ENCODE results near the gene MAGEB17.

Gene MAGEB17

DNA sequence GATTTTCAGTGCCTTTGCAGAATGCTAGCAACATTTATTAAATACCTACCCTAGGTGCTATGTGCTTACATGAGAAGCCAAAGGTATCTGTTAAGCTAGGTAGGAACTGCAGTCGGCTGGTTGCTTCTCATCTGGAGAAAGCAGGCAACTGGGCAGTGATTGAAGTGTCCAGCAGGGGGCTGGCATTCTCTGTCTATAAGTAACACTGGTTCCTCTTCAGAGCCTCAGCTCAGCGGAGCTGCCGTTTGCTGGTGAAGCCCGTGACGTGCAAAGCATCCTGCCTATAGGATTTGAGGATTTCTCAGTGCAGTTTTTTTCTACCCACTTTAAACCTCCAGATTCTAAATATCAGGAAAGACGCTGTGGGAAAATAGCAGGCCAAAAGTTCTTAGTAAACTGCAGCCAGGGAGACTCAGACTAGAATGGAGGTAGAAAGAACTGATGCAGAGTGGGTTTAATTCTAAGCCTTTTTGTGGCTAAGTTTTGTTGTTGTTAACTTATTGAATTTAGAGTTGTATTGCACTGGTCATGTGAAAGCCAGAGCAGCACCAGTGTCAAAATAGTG is 44.0 kb upstream of the MAGEB17 start, which contains the start of gene GRPR:
Gene GRPR, plus strand, starts transcription at position 344 of the 565 bp plus-strand sequence. CDS start 389 bp downstream, outside the sequence.
- Histone ChIP-seq H4K20me1 (ENCODE audit: control insufficient read depth, insufficient read depth, low read depth, low read length) (no peaks in the 10 kb centered on the region), H3K79me2 (ENCODE audit: control insufficient read depth, low read length) (no peaks in the 10 kb centered on the region), H3F3A (ENCODE audit: control insufficient read depth, insufficient read depth) (no peaks in the 10 kb centered on the region), H3K27me3 (ENCODE audit: control insufficient read depth, low read length) (no peaks in the 10 kb centered on the region), H3K27ac (ENCODE audit: low read depth, low read length) (no peak within 1 kb of the TSS), H3K9me3 (ENCODE audit: control insufficient read depth, insufficient read depth, low read length) (no peaks in the 10 kb centered on the region), H3K4me3 (ENCODE audit: low read length) (no peak within 1 kb of the TSS), H3K36me3 (ENCODE audit: control insufficient read depth, low read length) (no peaks in the 10 kb centered on the region), H3K9me2 (replicated peaks; ENCODE audit: control insufficient read depth, low read length) (no peaks in the 10 kb centered on the region), H3K4me1 (ENCODE audit: control insufficient read depth, low read length) (peaks cover 33% of the 10 kb centered on the region), H3K4me2 (ENCODE audit: low read length) (no peak within 1 kb of the TSS)
- no peak for TF ChIP-seq EZH2phosphoT487 (IDR thresholded peaks at IDR 0.05; ENCODE audit: borderline replicate concordance, low read length)
- TF ChIP-seq, protein P1, sequence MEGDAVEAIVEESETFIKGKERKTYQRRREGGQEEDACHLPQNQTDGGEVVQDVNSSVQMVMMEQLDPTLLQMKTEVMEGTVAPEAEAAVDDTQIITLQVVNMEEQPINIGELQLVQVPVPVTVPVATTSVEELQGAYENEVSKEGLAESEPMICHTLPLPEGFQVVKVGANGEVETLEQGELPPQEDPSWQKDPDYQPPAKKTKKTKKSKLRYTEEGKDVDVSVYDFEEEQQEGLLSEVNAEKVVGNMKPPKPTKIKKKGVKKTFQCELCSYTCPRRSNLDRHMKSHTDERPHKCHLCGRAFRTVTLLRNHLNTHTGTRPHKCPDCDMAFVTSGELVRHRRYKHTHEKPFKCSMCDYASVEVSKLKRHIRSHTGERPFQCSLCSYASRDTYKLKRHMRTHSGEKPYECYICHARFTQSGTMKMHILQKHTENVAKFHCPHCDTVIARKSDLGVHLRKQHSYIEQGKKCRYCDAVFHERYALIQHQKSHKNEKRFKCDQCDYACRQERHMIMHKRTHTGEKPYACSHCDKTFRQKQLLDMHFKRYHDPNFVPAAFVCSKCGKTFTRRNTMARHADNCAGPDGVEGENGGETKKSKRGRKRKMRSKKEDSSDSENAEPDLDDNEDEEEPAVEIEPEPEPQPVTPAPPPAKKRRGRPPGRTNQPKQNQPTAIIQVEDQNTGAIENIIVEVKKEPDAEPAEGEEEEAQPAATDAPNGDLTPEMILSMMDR (IDR thresholded peaks at IDR 0.05; ENCODE audit: low read depth, low read length, poor library complexity, severe bottlenecking): peak; percentile 73

DNA sequence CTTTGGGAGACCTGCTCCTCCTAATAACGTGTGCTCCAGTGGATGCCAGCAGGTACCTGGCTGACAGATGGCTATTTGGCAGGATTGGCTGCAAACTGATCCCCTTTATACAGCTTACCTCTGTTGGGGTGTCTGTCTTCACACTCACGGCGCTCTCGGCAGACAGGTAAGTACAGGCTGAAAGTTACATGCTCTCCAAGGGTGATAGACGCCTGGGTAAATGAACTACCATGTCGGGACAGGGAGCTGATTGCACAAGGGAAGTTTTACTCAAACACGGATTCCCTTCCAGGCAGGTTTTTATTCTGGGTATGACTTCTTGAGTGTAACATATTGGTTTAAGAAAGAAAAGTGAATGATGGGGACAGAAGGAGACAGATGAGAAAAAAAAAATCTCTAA is 43.1 kb upstream of the MAGEB17 start:
- Histone ChIP-seq H3K4me1 (ENCODE audit: control insufficient read depth, low read length) (peaks cover 24% of the 10 kb centered on the region), H3K4me2 (ENCODE audit: low read length) (no peak overlapping the region), H3K27ac (ENCODE audit: low read depth, low read length) (no peak overlapping the region), H3K36me3 (ENCODE audit: control insufficient read depth, low read length) (no peaks in the 10 kb centered on the region), H4K20me1 (ENCODE audit: control insufficient read depth, insufficient read depth, low read depth, low read length) (no peaks in the 10 kb centered on the region), H3K9me2 (replicated peaks; ENCODE audit: control insufficient read depth, low read length) (no peaks in the 10 kb centered on the region), H3K27me3 (ENCODE audit: control insufficient read depth, low read length) (no peaks in the 10 kb centered on the region), H3F3A (ENCODE audit: control insufficient read depth, insufficient read depth) (no peaks in the 10 kb centered on the region), H3K79me2 (ENCODE audit: control insufficient read depth, low read length) (no peaks in the 10 kb centered on the region), H3K9me3 (ENCODE audit: control insufficient read depth, insufficient read depth, low read length) (no peaks in the 10 kb centered on the region), H3K4me3 (ENCODE audit: low read length) (no peak overlapping the region)
- no peak for TF ChIP-seq EZH2phosphoT487 (IDR thresholded peaks at IDR 0.05; ENCODE audit: borderline replicate concordance, low read length)
- TF ChIP-seq, protein P1 (IDR thresholded peaks at IDR 0.05; ENCODE audit: low read depth, low read length, poor library complexity, severe bottlenecking): no peak

DNA sequence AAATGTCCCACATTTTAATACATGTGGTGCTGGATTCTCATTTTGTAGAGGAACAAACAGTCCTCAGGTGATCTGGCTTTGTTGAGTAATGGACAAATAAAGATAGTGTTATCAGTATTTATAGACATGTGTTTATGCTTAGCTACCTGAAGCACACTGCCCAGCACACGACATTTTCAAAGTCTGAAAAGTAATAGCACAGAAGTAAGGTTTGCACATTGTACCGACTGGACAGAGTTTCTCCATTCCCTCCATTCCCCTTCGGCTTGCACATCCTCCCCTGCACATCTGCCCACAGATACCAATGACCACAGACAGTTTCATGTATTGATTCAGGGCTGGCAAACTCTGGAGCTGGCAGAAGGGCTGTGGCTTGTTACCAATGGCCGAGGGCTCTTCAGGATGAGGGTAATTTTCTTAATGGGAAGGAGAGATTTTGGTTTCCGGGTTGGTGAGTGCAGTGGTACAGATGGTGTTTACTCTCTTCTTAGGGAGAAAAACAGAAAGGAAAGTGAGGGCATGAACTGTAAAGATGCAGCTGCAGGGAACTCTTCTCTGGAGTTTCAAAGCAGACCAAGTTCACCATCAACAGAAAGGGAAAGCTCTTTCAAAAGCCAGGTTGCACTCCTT is 41.6 kb upstream of the MAGEB17 start:
- H3F3A ChIP-seq (ENCODE audit: control insufficient read depth, insufficient read depth): no peaks in the 10 kb centered on the region
- no peak overlapping the region for H3K4me2 ChIP-seq (ENCODE audit: low read length)
- H3K4me3 ChIP-seq (ENCODE audit: low read length): no peak overlapping the region
- H4K20me1 ChIP-seq (ENCODE audit: control insufficient read depth, insufficient read depth, low read depth, low read length): no peaks in the 10 kb centered on the region
- no peaks in the 10 kb centered on the region for H3K9me3 ChIP-seq (ENCODE audit: control insufficient read depth, insufficient read depth, low read length)
- TF ChIP-seq, protein P1 (IDR thresholded peaks at IDR 0.05; ENCODE audit: low read depth, low read length, poor library complexity, severe bottlenecking): no peak
- TF ChIP-seq EZH2phosphoT487 (IDR thresholded peaks at IDR 0.05; ENCODE audit: borderline replicate concordance, low read length): no peak
- H3K9me2 ChIP-seq (replicated peaks; ENCODE audit: control insufficient read depth, low read length): no peaks in the 10 kb centered on the region
- H3K27ac ChIP-seq (ENCODE audit: low read depth, low read length): no peak overlapping the region
- H3K36me3 ChIP-seq (ENCODE audit: control insufficient read depth, low read length): no peaks in the 10 kb centered on the region
- H3K79me2 ChIP-seq (ENCODE audit: control insufficient read depth, low read length): no peaks in the 10 kb centered on the region
- no peaks in the 10 kb centered on the region for H3K27me3 ChIP-seq (ENCODE audit: control insufficient read depth, low read length)
- H3K4me1 ChIP-seq (ENCODE audit: control insufficient read depth, low read length): peaks cover 10% of the 10 kb centered on the region
